ENCODE measurements around the gene TMEM129. TPM values are rescaled to one million over a fixed set of nuclear protein-coding genes. Genes with fewer than 3 reads are reported as not detected.

Gene TMEM129
- total RNA-seq, 1 donor from 2014 or later, result 33.6 TPM

- DNase-seq (ENCODE audit: low spot score), result no peak
These were observed 37.4 kb upstream of the TMEM129 start for GRCh38 chr4:1758306-1759121.

GRCh38 chr4:1757836-1758235, 36.7 kb upstream of the TMEM129 start:
- no peak for DNase-seq (ENCODE audit: low spot score)

- DNase-seq (ENCODE audit: low spot score), result no peak
These were observed 36.0 kb upstream of the TMEM129 start for GRCh38 chr4:1756893-1757779.

DNA sequence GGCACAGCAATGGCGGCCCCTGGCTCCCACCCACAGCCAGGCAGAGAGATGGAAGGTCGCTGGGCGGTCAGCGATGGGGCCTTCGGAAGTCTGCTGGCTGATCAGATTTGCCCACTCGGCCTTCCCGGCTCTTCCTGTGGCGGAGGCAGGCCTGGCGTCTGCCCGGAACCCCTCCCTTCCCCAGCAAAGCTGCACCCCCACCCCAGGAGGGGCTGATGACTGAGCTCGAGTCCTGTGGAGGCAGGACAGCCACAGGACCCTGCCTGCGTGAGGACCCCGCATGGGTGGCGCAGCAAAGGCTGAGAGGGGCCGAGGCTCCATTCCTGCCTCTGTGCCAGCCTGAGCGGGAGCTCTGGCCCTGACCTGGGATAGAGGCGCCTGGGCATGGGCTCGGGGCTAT, 35.0 kb upstream of the TMEM129 start:
- DNase-seq (ENCODE audit: low spot score), result no peak

DNA sequence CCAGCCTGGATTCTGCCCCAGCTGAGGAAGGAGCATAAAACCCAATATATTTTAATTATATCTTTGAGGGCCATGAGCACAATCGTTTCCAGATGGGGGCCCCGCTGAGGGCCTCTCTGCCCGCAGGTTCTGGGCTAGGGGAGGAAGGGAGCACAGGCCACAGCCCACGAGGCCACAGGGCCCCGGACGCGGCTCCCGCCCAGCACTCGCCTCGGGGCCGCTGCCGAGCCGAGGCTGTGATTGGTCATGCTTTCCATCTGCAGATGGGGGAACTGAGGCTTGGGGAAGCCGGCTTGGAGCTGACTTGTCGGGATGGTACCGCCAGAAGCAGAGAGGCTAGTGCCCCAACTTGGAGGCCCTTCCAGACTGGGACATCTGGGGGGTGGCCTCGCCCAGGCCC, 34.2 kb upstream of the TMEM129 start:
- DNase-seq (ENCODE audit: low spot score), result no peak

- DNase-seq (ENCODE audit: low spot score), result no peak
These were observed 33.2 kb upstream of the TMEM129 start for GRCh38 chr4:1754336-1754735.

GRCh38 chr4:1753697-1754311, 32.7 kb upstream of the TMEM129 start:
- DNase-seq (ENCODE audit: low spot score), result no peak

DNA sequence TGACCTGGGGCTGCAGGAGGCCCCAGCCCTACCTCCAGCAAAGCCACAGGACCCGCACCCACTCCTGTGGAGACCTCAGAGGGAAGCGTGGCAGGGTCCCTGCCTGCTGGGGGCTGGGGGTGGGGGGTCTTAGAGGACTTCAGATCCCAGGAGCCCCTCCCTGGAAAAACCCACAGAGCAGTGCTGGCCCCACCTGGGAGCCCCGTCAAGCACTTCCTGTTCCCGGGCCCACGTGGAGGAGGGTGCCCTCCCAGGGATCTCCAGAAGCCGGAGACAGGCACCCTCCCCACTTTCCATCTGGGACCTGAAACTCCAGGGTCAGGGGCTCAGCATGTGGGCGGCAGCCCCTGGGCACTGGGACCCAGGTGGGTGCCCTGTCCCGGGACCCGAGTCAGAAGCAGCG, 32.2 kb upstream of the TMEM129 start:
- no peak for DNase-seq (ENCODE audit: low spot score)

DNA sequence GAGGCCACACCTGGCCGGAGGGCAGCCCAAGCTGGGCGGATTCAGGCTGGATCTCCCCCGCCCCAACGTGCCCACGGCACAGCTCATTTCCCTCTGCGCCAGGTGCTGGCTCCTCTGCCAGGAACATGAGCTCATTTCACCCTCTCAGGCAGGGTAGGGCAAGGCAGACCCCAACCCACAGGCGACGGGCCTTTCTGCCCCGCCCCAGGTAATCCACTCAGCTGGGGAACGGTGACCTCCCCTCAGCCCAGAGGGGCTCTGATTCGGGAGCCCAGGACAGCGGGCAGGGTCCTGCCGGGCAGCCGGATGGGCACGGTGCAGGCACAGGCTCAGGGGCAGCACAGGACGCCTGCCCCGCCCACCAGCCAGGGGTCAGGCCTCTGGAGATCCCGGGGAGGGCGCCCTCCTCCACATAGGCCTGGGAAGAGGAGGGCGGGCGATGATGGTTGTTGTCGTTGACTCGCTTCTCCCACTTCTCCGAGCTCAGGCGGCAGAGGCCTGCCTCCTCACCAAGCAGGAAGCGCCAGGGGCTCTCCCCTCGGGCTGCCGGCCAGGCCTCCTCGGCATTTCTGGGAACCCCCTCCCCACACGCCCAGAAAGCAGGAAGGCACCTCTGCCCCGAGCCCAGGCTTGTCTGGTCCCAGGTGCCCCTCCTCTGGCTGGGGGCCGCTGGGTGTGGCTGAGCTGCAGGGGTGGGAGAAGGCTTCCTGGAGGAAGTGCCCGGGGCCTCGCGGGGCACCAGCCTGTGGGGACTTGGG, 31.3 kb upstream of the TMEM129 start:
- DNase-seq (ENCODE audit: low spot score), result no peak

DNA sequence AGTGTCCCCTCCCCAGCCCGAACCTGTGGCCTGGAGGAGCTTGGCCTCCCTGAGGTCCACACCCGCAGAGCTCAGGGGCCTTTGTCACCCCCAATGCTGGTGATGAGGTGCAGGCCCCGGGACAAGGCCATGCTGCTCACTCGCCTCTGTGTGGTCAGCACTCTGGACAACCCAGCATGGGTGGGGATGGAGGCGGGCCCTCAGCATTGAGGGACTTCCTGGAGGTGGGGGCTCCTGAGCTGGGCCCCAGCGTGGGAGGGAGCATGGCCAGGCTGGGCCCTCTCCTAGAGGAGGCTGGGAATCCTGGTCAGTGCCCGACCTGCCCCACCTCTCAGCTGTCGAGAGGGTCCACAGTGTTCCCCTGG, 30.8 kb upstream of the TMEM129 start:
- no peak for DNase-seq (ENCODE audit: low spot score)

- no peak for DNase-seq (ENCODE audit: low spot score)
These were observed 30.2 kb upstream of the TMEM129 start for GRCh38 chr4:1751155-1751918.

GRCh38 chr4:1750381-1751154, 29.4 kb upstream of the TMEM129 start:
- DNase-seq (ENCODE audit: low spot score), result no peak

GRCh38 chr4:1749826-1750225, 28.7 kb upstream of the TMEM129 start:
- DNase-seq (ENCODE audit: low spot score), result no peak

GRCh38 chr4:1749370-1749769, 28.2 kb upstream of the TMEM129 start:
- DNase-seq (ENCODE audit: low spot score), result no peak

DNA sequence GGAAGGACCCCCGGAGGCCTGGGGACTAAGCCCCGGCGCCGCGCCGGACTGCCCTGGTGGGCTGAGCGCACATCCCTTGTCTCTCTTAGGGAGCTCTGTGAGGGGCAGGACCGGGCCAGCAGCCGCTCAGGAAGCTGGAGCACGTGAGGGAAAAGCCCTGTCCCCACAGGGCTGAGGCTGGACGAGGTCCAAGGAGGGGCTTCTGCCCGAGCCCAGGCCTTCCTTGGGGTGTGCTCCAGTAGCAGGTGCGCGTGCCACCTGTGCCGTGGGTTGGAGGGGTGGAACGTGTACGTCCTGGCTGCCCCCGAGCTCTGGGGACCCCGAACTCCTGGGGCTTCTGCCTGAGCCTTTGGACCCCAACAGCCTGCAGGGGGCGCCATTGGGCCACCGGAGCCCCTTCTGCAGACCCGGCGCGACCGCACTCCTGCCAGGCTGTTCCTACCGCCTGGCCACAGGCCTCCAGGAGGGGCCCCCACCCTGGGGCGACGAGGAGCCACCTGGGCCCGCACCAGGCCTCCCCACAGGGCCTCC, 27.4 kb upstream of the TMEM129 start:
- DNase-seq (ENCODE audit: low spot score), result no peak

GRCh38 chr4:1747603-1747967, 26.5 kb upstream of the TMEM129 start:
- DNase-seq (ENCODE audit: low spot score), result no peak

DNA sequence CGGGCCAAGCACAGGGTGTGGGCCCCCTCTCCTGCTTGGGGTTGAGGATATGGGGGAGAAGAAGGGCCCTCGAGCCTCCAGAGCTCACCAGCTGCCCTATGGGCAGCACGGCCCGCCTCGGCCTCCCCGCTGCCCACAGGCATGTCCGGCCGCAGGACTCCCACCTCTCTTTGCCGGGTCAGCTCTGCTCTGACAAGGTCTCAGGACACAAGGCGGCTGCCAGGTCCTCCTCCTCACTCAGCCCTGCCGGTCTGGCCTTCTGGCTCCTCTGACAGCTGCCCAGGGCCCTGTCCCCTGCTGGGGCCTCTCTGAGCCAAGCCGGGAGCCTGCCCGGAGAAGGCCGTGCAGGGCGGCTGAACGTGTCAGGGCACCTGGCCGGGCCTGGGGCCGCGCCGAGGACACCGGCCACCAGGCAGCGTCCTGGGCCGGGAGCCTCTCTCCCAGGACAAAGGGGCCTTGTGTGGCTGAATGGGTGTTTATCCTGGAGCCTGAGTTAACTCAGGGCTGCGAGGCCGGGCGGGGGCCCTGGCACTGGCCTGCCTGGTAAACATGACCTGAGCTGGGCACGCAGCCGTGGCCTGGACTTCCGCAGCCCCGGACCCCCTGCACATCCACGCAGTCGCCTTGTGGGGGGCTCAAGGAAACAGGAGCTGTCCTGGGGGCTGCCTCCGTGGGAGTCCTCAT, 25.9 kb upstream of the TMEM129 start:
- DNase-seq (ENCODE audit: low spot score), result no peak

DNA sequence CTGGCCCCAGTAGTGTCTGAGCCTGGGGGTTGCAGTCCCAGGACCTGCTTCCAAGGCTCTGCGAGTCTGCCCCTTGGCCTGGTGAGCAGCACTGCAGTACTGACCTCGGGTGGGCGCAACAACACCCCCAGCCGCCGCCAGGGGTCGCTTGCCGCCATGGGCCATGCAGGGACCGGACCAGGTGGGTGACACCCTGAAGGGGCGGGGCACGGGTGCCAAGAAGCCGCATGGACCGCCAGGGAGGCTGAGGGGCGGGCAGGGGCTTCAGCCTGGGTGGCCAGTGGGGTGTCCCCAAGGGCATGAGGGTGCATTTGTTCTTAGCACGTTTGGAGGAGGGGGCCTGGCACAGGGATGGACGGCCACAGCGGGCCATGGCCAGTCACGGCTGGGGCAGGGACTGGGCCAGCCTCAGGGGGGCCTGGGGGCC, 25.2 kb upstream of the TMEM129 start:
- peak; percentile 93 for DNase-seq (ENCODE audit: low spot score)

GRCh38 chr4:1745697-1746096, 24.6 kb upstream of the TMEM129 start:
- DNase-seq (ENCODE audit: low spot score), result no peak
